Parathyroid adenoma (tissue), 2 donors: ENCODE results near the gene PET117.
"Not testable (repeated sequence)": the region's sequence is repeated elsewhere in the genome, so short reads cannot be mapped to it uniquely, and the experiment has no call there.

Source experiments
- H2AFZ ChIP-seq: fragments of 300-600 bp; sonication (generic); one replicate; pipeline ENCODE4 v1.7.0; 2017; ENCODE audit warnings: antibody characterized with exemption, mild to moderate bottlenecking
- H3K27ac ChIP-seq: fragments of 300-600 bp; sonication (generic); one replicate; pipeline ENCODE4 v1.7.0; 2017
- H3K27me3 ChIP-seq: fragments of 300-600 bp; sonication (generic); one replicate; pipeline ENCODE4 v1.7.0; 2017; ENCODE audit warnings: low read length; ENCODE audit not compliant: control insufficient read depth, insufficient read depth
- H3K36me3 ChIP-seq: fragments of 300-600 bp; sonication (generic); one replicate; pipeline ENCODE4 v1.7.0; 2017; ENCODE audit warnings: low read length; ENCODE audit not compliant: control insufficient read depth, insufficient read depth
- H3K4me1 ChIP-seq: fragments of 300-600 bp; sonication (generic); one replicate; pipeline ENCODE4 v1.7.0; 2017; ENCODE audit warnings: control low read depth
- H3K4me2 ChIP-seq: fragments of 300-600 bp; sonication (generic); one replicate; pipeline ENCODE4 v1.7.0; 2017; ENCODE audit warnings: low read length
- H3K4me3 ChIP-seq: fragments of 300-600 bp; sonication (generic); one replicate; pipeline ENCODE4 v1.7.0; 2017; ENCODE audit warnings: low read depth, low read length
- H3K79me2 ChIP-seq: fragments of 300-600 bp; sonication (generic); one replicate; pipeline ENCODE4 v1.7.0; 2017; ENCODE audit warnings: control low read depth
- H3K9ac ChIP-seq: fragments of 300-600 bp; sonication (generic); one replicate; pipeline ENCODE4 v1.7.0; 2017; ENCODE audit warnings: mild to moderate bottlenecking
- H3K9me3 ChIP-seq: fragments of 300-600 bp; sonication (generic); one replicate; pipeline ENCODE4 v1.7.0; 2017; ENCODE audit warnings: low read length; ENCODE audit not compliant: control insufficient read depth
- TF ChIP-seq, protein P1 (sequence below): fragments of 300-600 bp; sonication (generic); IDR thresholded peaks from one replicate; pipeline ENCODE4 v1.7.0; 2017; ENCODE audit warnings: antibody characterized with exemption, mild to moderate bottlenecking
- donor health status: primary hyperparathyroidism.

The PET117 gene

DNA sequence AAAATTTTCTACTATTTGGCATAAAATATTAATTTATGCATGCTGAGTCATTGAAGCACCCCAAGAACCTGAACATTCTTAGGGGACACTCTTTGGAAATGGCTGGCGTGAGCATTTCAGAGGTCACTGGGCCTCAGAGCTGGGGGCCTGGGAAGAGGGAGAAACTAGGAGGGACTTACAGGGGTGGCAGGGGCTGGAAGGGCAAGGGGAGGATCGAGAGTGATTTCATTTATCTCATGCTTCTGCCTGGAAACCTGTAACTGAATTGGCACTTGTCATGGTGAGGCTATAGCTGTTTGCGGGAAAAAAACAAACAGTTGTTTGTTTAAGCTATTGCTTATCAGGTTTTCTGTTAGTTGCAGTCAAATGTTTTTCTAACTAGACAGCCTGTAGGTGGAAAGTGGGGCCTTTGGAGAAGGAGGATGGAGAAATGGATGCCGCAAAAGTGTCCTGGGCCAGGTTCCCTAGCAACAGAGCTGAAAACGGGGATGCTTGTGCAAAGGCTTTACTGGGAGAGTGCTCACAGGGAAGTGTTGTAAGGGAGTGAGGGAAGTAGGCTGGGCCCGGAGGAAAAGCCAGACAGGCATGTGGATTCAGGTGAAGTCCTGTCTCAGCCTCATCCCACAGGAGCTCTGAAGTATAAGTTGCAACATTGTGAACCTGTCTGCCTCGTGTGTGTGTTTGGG lies 36.4 kb upstream of the PET117 start:
- Histone ChIP-seq H3K36me3 (no peaks in the 10 kb centered on the region), H3K27me3 (no peaks in the 10 kb centered on the region), H3K9ac (no peak overlapping the region), H3K27ac (no peak overlapping the region), H3K4me2 (no peak overlapping the region), H3K79me2 (no peaks in the 10 kb centered on the region), H3K4me3 (no peak overlapping the region), H3K4me1 (no peaks in the 10 kb centered on the region), H3K9me3 (no peaks in the 10 kb centered on the region), H2AFZ (no peak overlapping the region)
- TF ChIP-seq, protein P1, sequence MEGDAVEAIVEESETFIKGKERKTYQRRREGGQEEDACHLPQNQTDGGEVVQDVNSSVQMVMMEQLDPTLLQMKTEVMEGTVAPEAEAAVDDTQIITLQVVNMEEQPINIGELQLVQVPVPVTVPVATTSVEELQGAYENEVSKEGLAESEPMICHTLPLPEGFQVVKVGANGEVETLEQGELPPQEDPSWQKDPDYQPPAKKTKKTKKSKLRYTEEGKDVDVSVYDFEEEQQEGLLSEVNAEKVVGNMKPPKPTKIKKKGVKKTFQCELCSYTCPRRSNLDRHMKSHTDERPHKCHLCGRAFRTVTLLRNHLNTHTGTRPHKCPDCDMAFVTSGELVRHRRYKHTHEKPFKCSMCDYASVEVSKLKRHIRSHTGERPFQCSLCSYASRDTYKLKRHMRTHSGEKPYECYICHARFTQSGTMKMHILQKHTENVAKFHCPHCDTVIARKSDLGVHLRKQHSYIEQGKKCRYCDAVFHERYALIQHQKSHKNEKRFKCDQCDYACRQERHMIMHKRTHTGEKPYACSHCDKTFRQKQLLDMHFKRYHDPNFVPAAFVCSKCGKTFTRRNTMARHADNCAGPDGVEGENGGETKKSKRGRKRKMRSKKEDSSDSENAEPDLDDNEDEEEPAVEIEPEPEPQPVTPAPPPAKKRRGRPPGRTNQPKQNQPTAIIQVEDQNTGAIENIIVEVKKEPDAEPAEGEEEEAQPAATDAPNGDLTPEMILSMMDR = no peak

DNA sequence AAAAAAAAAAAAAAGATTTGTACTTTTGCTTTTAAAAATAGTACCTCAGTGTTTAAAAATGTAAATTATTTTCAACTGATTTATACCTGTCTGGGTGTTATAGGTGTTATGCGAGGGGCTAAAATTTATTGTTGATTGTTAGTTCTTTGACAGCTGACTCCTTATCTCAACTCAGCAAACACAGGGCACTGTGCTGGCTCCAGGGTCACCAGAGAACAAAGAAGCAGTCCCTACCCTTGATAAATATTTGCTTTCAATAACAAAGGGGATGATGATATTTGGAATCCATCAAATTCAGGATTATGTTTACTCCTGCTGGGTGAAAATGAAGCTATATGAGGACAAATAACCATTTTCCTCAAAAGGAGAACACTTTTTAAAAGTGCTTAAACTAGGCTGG lies 34.2 kb upstream of the PET117 start:
- Histone ChIP-seq H3K27me3 (no peaks in the 10 kb centered on the region), H3K79me2 (no peaks in the 10 kb centered on the region), H3K4me3 (no peak overlapping the region), H3K27ac (no peak overlapping the region), H3K36me3 (no peaks in the 10 kb centered on the region), H3K4me1 (no peaks in the 10 kb centered on the region), H3K9ac (no peak overlapping the region), H2AFZ (no peak overlapping the region), H3K9me3 (no peaks in the 10 kb centered on the region), H3K4me2 (no peak overlapping the region)
- TF ChIP-seq, protein P1 = no peak

DNA sequence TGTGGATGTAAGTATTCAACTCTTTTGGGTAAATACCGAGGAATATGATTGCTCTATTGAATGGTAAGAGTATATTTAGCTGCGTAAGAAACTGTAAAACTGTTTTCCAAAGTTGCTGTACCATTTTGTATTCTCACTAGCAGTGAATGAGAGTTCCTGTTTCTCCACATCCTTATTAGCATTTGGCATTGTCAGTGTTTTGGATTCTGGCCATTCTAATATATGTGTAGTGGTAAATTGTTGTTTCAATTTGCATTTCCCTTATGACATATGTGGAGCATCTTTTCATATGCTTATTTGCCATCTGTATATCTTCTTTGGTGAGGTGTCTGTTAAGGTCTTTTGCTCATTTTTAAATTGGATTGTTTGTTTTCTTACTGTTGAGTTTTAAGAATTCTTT lies 29.3 kb upstream of the PET117 start:
- no peaks in the 10 kb centered on the region for H3K4me1 ChIP-seq
- H3K4me3 ChIP-seq = no peak overlapping the region
- no peak overlapping the region for H2AFZ ChIP-seq
- no peak overlapping the region for H3K4me2 ChIP-seq
- TF ChIP-seq, protein P1 = no peak
- no peaks in the 10 kb centered on the region for H3K9me3 ChIP-seq
- H3K79me2 ChIP-seq = no peaks in the 10 kb centered on the region
- no peak overlapping the region for H3K27ac ChIP-seq
- no peak overlapping the region for H3K9ac ChIP-seq
- H3K27me3 ChIP-seq = no peaks in the 10 kb centered on the region
- H3K36me3 ChIP-seq = no peaks in the 10 kb centered on the region

DNA sequence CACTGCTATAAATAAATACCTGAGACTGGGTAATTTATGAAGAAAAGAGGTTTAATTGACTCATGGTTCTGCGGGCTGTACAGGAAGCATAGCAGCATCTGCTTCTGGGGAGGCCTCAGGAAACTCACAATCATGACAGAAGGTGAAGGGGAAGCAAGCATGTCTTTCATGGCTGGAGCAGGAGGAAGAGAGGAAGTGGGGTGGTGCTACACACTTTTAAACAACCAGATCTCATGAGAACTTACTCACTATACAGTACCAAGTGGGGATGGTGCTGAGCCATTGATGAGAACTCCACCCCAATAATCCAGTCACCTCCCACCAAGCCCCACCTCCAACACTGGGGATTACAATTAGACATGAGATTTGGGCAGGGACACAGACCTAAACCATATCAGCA lies 9.1 kb upstream of the PET117 start:
- not testable (repeated sequence) for H3K4me3 ChIP-seq, H3K4me2 ChIP-seq, H3K36me3 ChIP-seq, H3K4me1 ChIP-seq, H3K9ac ChIP-seq, H3K27ac ChIP-seq, H3K27me3 ChIP-seq, H3K79me2 ChIP-seq, H2AFZ ChIP-seq, H3K9me3 ChIP-seq

DNA sequence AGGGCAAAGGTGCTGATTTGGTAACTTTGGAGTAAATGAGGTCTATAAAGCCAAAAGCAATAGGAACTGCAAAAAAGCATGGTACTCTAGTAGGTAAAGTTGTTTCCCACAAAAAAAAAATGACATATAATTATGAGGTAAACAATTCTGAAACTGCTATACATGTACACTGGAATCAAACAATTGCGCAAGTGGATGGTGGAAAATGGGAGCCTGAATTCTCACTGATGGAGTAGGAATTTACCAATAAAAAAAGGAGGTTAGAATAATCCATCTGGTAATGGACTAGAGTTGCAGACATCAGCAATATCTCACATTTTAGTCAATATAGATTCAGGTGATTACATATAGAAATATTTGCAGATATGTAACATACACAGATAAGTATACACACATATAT lies 5.0 kb upstream of the PET117 start:
- no peaks in the 10 kb centered on the region for H3K9me3 ChIP-seq
- H3K9ac ChIP-seq = no peak overlapping the region
- H3K36me3 ChIP-seq = no peaks in the 10 kb centered on the region
- H2AFZ ChIP-seq = no peak overlapping the region
- TF ChIP-seq, protein P1 = no peak
- H3K4me3 ChIP-seq = no peak overlapping the region
- no peaks in the 10 kb centered on the region for H3K4me1 ChIP-seq
- H3K4me2 ChIP-seq = no peak overlapping the region
- H3K27ac ChIP-seq = no peak overlapping the region
- no peaks in the 10 kb centered on the region for H3K27me3 ChIP-seq
- H3K79me2 ChIP-seq = no peaks in the 10 kb centered on the region
